GM23248 (cell line): ENCODE measurements around the gene CDH4. TPM values are rescaled to one million over a fixed set of nuclear protein-coding genes. Genes with fewer than 3 reads are reported as not detected.
"Not testable (repeated sequence)": the region's sequence is repeated elsewhere in the genome, so short reads cannot be mapped to it uniquely, and the experiment has no call there.

ENCODE experiments used
- DNase-seq: peaks from one replicate; pipeline ENCODE4 v3.0.0-alpha.2; 2015
- H2AFZ ChIP-seq: fragments of 200-600 bp; sonication (generic); 2 replicates; pipeline ENCODE4 v1.6.1; 2016; ENCODE audit warnings: antibody characterized with exemption
- H3F3A ChIP-seq: fragments of 200-600 bp; sonication (generic); 2 replicates; pipeline ENCODE4 v1.6.1; 2016; ENCODE audit warnings: mild to moderate bottlenecking, antibody characterized with exemption, mixed run types; ENCODE audit not compliant: insufficient read depth
- H3K27ac ChIP-seq: fragments of 200-600 bp; sonication (generic); 2 replicates; pipeline ENCODE4 v1.5.1; 2016; ENCODE audit warnings: mild to moderate bottlenecking
- H3K27me3 ChIP-seq: fragments of 200-600 bp; sonication (generic); replicated peaks from 2 replicates; pipeline ENCODE4 v1.6.1; 2016; ENCODE audit warnings: mild to moderate bottlenecking; ENCODE audit not compliant: insufficient read depth
- H3K36me3 ChIP-seq: fragments of 200-600 bp; sonication (generic); 2 replicates; pipeline ENCODE4 v1.6.1; 2016; ENCODE audit warnings: low read depth, mild to moderate bottlenecking
- H3K4me1 ChIP-seq: fragments of 200-600 bp; sonication (generic); 2 replicates; pipeline ENCODE4 v1.6.1; 2016; ENCODE audit warnings: mild to moderate bottlenecking; ENCODE audit not compliant: insufficient read depth
- H3K4me2 ChIP-seq: fragments of 200-600 bp; sonication (generic); one replicate; pipeline ENCODE4 v1.6.1; 2016; ENCODE audit warnings: mild to moderate bottlenecking; ENCODE audit not compliant: unreplicated experiment
- H3K4me3 ChIP-seq: fragments of 200-600 bp; sonication (generic); 2 replicates; pipeline ENCODE4 v1.5.1; 2016; ENCODE audit warnings: mild to moderate bottlenecking
- H3K79me2 ChIP-seq: fragments of 200-600 bp; sonication (generic); 2 replicates; pipeline ENCODE4 v1.6.1; 2016; ENCODE audit warnings: mild to moderate bottlenecking; ENCODE audit not compliant: insufficient read depth
- H3K9ac ChIP-seq: fragments of 200-600 bp; sonication (generic); 2 replicates; pipeline ENCODE4 v1.6.1; 2016; ENCODE audit warnings: mild to moderate bottlenecking
- H3K9me2 ChIP-seq: fragments of 200-600 bp; sonication (generic); 2 replicates; pipeline ENCODE4 v1.6.1; 2016; ENCODE audit warnings: mixed run types, mild to moderate bottlenecking, moderate library complexity; ENCODE audit not compliant: insufficient read depth
- H3K9me3 ChIP-seq: fragments of 200-600 bp; sonication (generic); one replicate; pipeline ENCODE4 v1.6.1; 2017; ENCODE audit warnings: low read depth
- H4K20me1 ChIP-seq: fragments of 200-600 bp; sonication (generic); 2 replicates; pipeline ENCODE4 v1.6.0; 2016; ENCODE audit not compliant: insufficient read depth
- EZH2 ChIP-seq: fragments of 200-600 bp; sonication (generic); IDR thresholded peaks from 2 replicates; pipeline ENCODE4 v1.6.1; 2018; ENCODE audit warnings: antibody characterized with exemption, mild to moderate bottlenecking; ENCODE audit not compliant: insufficient read depth, poor library complexity, severe bottlenecking
- EZH2phosphoT487 ChIP-seq: fragments of 200-600 bp; sonication (generic); IDR thresholded peaks from 2 replicates; pipeline ENCODE4 v1.6.1; 2018; ENCODE audit warnings: antibody characterized with exemption, moderate library complexity, mild to moderate bottlenecking, low read depth; ENCODE audit not compliant: insufficient read depth
- WGBS, 2 experiments: methylation state at CpG; one replicate each; pipeline ENCODE4 v1.1.6; 2015 to 2017; ENCODE audit warnings: low lambda C conversion rate in 2 of 2, low coverage in 1 of 2; ENCODE audit errors: missing lambda C conversion rate in 2 of 2; 5-methylcytosine and 5-hydroxymethylcytosine counted together
- in situ Hi-C: fragments of 300-500 bp; cut with MboI; formaldehyde crosslinking; loops from 2 replicates; pipeline ENCODE4 v1.15.0; 2020
- polyA plus RNA-seq: library from polyadenylated mRNA; unstranded; fragments of >200 nt; fragmentation: Nextera tagmentation; extraction: Ambion mirVana; gene quantifications from 2 replicates; pipeline ENCODE4 v1.2.1, GENCODE V29; 2016
- total RNA-seq: library from RNA; depleted of rRNA; stranded (reverse); fragments of >200 nt; shearing (Covaris generic); gene quantifications from 2 replicates; pipeline ENCODE4 v1.2.3, GENCODE V29; 2014

Gene CDH4
- total and polyA plus RNA-seq, 2 experiments from 2014 or later: 1.1 to 3.9 TPM

- WGBS, 2 experiments: 65 to 71% methylated on average over 17 of the region's 17 CpGs
- Histone ChIP-seq H3K36me3 (no peaks in the 10 kb centered on the region), H3K4me3 (no peak overlapping the region), H3K9me3 (no peaks in the 10 kb centered on the region), H3K4me1 (no peaks in the 10 kb centered on the region), H3K9me2 (no peaks in the 10 kb centered on the region), H2AFZ (no peak overlapping the region), H3K9ac (no peak overlapping the region), H3K79me2 (no peaks in the 10 kb centered on the region), H3K27me3 (no peaks in the 10 kb centered on the region), H4K20me1 (no peaks in the 10 kb centered on the region), H3K4me2 (no peak overlapping the region), H3F3A (no peaks in the 10 kb centered on the region), H3K27ac (no peak overlapping the region)
- DNase-seq: no peak
- in situ Hi-C loops: no loop called here
- TF ChIP-seq EZH2: no peak
- TF ChIP-seq EZH2phosphoT487: no peak
Measured at GRCh38 chr20:61940491-61940890, 688.4 kb downstream of the CDH4 start.

- H3F3A ChIP-seq: no peaks in the 10 kb centered on the region
- H3K36me3 ChIP-seq: no peaks in the 10 kb centered on the region
- whole genome bisulfite sequencing, 2 experiments: 51 to 55% methylated on average over 16 of the region's 16 CpGs
- H3K4me1 ChIP-seq: no peaks in the 10 kb centered on the region
- H3K9me2 ChIP-seq: no peaks in the 10 kb centered on the region
- H3K79me2 ChIP-seq: no peaks in the 10 kb centered on the region
- no peak overlapping the region for H3K4me2 ChIP-seq
- no peaks in the 10 kb centered on the region for H3K27me3 ChIP-seq
- no peak overlapping the region for H2AFZ ChIP-seq
- TF ChIP-seq EZH2phosphoT487 (no peak), EZH2 (no peak)
- no peaks in the 10 kb centered on the region for H4K20me1 ChIP-seq
- no peaks in the 10 kb centered on the region for H3K9me3 ChIP-seq
- no peak for DNase-seq
- H3K27ac ChIP-seq: no peak overlapping the region
- in situ Hi-C loops: no loop called here
- no peak overlapping the region for H3K4me3 ChIP-seq
- no peak overlapping the region for H3K9ac ChIP-seq
Measured at GRCh38 chr20:61940976-61941720, 689.1 kb downstream of the CDH4 start.

- Histone ChIP-seq H4K20me1 (no peaks in the 10 kb centered on the region), H3K36me3 (no peaks in the 10 kb centered on the region), H3K27ac (no peak overlapping the region), H3K9me2 (no peaks in the 10 kb centered on the region), H3K4me1 (no peaks in the 10 kb centered on the region), H2AFZ (no peak overlapping the region), H3K79me2 (no peaks in the 10 kb centered on the region), H3K4me3 (no peak overlapping the region), H3K27me3 (no peaks in the 10 kb centered on the region), H3K9ac (no peak overlapping the region), H3K9me3 (no peaks in the 10 kb centered on the region), H3K4me2 (no peak overlapping the region), H3F3A (no peaks in the 10 kb centered on the region)
- TF ChIP-seq EZH2phosphoT487 (no peak), EZH2 (no peak)
- WGBS, 2 experiments: 63 to 65% methylated on average over 13 to 16 of the region's 16 CpGs
- in situ Hi-C loops: no loop called here
- DNase-seq: no peak
Measured at GRCh38 chr20:61941721-61942405, 689.8 kb downstream of the CDH4 start.

GRCh38 chr20:61942526-61942925 lies 690.5 kb downstream of the CDH4 start:
- WGBS, 2 experiments: 54 to 73% methylated on average over 6 to 9 of the region's 9 CpGs
- Histone ChIP-seq H3K4me3 (no peak overlapping the region), H3K9me2 (no peaks in the 10 kb centered on the region), H4K20me1 (no peaks in the 10 kb centered on the region), H3K27ac (no peak overlapping the region), H3K9me3 (no peaks in the 10 kb centered on the region), H3K9ac (no peak overlapping the region), H3K4me2 (no peak overlapping the region), H3K79me2 (no peaks in the 10 kb centered on the region), H3F3A (no peaks in the 10 kb centered on the region), H3K4me1 (no peaks in the 10 kb centered on the region), H2AFZ (no peak overlapping the region), H3K36me3 (no peaks in the 10 kb centered on the region), H3K27me3 (no peaks in the 10 kb centered on the region)
- TF ChIP-seq EZH2: no peak
- no peak for TF ChIP-seq EZH2phosphoT487
- DNase-seq: no peak
- in situ Hi-C loops: no loop called here

- H3K27me3 ChIP-seq, H3K36me3 ChIP-seq, H3F3A ChIP-seq, H3K79me2 ChIP-seq, H3K27ac ChIP-seq, DNase-seq, H3K9me3 ChIP-seq, H3K4me1 ChIP-seq, H4K20me1 ChIP-seq, H3K9me2 ChIP-seq, H3K9ac ChIP-seq, H3K4me2 ChIP-seq, in situ Hi-C loops, H3K4me3 ChIP-seq, H2AFZ ChIP-seq: not testable (repeated sequence)
- 64 to 87% methylated on average over 10 to 17 of the region's 34 CpGs for WGBS, 2 experiments
Measured at GRCh38 chr20:61944967-61945366, 692.9 kb downstream of the CDH4 start.

GRCh38 chr20:61945495-61945894 lies 693.4 kb downstream of the CDH4 start:
- H3K9me3 ChIP-seq, H3K79me2 ChIP-seq, H2AFZ ChIP-seq, H3K27me3 ChIP-seq, H4K20me1 ChIP-seq, in situ Hi-C loops, DNase-seq, H3K27ac ChIP-seq, H3K4me1 ChIP-seq, H3K9ac ChIP-seq, H3K9me2 ChIP-seq, H3K4me3 ChIP-seq, H3F3A ChIP-seq, H3K36me3 ChIP-seq, H3K4me2 ChIP-seq: not testable (repeated sequence)
- 49% methylated on average over 7 of the region's 29 CpGs; no CpG with 5 or more reads in 1 of the 2 experiments for WGBS, 2 experiments

- H3K9ac ChIP-seq, H3F3A ChIP-seq, H3K4me3 ChIP-seq, H3K79me2 ChIP-seq, H4K20me1 ChIP-seq, H3K4me2 ChIP-seq, DNase-seq, H3K4me1 ChIP-seq, H3K9me2 ChIP-seq, H2AFZ ChIP-seq, H3K36me3 ChIP-seq, H3K9me3 ChIP-seq, H3K27ac ChIP-seq, in situ Hi-C loops, H3K27me3 ChIP-seq: not testable (repeated sequence)
- 66% methylated on average over 26 of the region's 28 CpGs; no CpG with 5 or more reads in 1 of the 2 experiments for WGBS, 2 experiments
Measured at GRCh38 chr20:61948056-61948455, 696.0 kb downstream of the CDH4 start.
